Right lobe of liver (tissue), 4 donors: ENCODE measurements around the gene ZNF33B.

ENCODE experiments used
- CTCF ChIP-seq, 4 donors: fragments of 200-600 bp in 3 of 4; fragments of 450-650 bp in 1 of 4; IDR thresholded peaks; one replicate each; pipeline versions ENCODE4 v1.5.1 to v1.8.0; 2016 to 2022; ENCODE audit warnings: antibody characterized with exemption in 4 of 4, mild to moderate bottlenecking in 2 of 4
- POLR2A ChIP-seq: fragments of 450-650 bp; IDR thresholded peaks from one replicate; pipeline ENCODE4 v1.6.1; 2017; ENCODE audit warnings: antibody characterized with exemption, mild to moderate bottlenecking
- donor health status: DM: no; HTN: no; CAD: no.
- donor health status: DM: no; HTN: no; CAD: no.
- donor health status: DM: no; HTN: yes; CAD: no.

- no peak for TF ChIP-seq CTCF (IDR thresholded peaks at IDR 0.05)
- no peak for TF ChIP-seq POLR2A
Measured at GRCh38 chr10:42544945-42545344, 93.4 kb downstream of the ZNF33B start.
